ENCODE results near the gene NOCT.
"Not testable (repeated sequence)": the region's sequence is repeated elsewhere in the genome, so short reads cannot be mapped to it uniquely, and the experiment has no call there.

Gene NOCT

GRCh38 chr4:139015269-139015947 is at the start of gene NOCT:
TSS of gene NOCT (plus strand) at chr4:139015781. CDS start at chr4:139015982, 201 bp downstream.
- peak; percentile 69 for DNase-seq

- no peak for DNase-seq
These were observed 48.3 kb upstream of the NOCT start for GRCh38 chr4:138967313-138967712.

- DNase-seq: no peak
These were observed 42.4 kb upstream of the NOCT start for GRCh38 chr4:138972956-138973801.

GRCh38 chr4:138975225-138975624 is 40.4 kb upstream of the NOCT start:
- DNase-seq: no peak

- DNase-seq: no peak
These were observed 39.1 kb upstream of the NOCT start for GRCh38 chr4:138976526-138976925.

- DNase-seq: no peak
These were observed 38.1 kb upstream of the NOCT start for GRCh38 chr4:138977524-138977923.

- no peak for DNase-seq
These were observed 37.5 kb upstream of the NOCT start for GRCh38 chr4:138978028-138978585.

- no peak for DNase-seq
These were observed 37.0 kb upstream of the NOCT start for GRCh38 chr4:138978600-138978999.

- DNase-seq: no peak
These were observed 35.8 kb upstream of the NOCT start for GRCh38 chr4:138979742-138980141.

GRCh38 chr4:138981930-138982390 is 33.6 kb upstream of the NOCT start:
- peak; percentile 54 for DNase-seq

GRCh38 chr4:138982754-138983153 is 32.8 kb upstream of the NOCT start:
- no peak for DNase-seq

- no peak for DNase-seq
These were observed 31.9 kb upstream of the NOCT start for GRCh38 chr4:138983690-138984089.

GRCh38 chr4:138984647-138985046 is 30.9 kb upstream of the NOCT start:
- no peak for DNase-seq

GRCh38 chr4:138992676-138993075 is 22.9 kb upstream of the NOCT start:
- DNase-seq: no peak

- no peak for DNase-seq
These were observed 19.5 kb upstream of the NOCT start for GRCh38 chr4:138996090-138996489.

GRCh38 chr4:138999666-139000065 is 15.9 kb upstream of the NOCT start:
- DNase-seq: no peak

- not testable (repeated sequence) for DNase-seq
These were observed 15.4 kb upstream of the NOCT start for GRCh38 chr4:139000134-139000533.

- DNase-seq: not testable (repeated sequence)
These were observed 14.2 kb upstream of the NOCT start for GRCh38 chr4:139001430-139001829.

- not testable (repeated sequence) for DNase-seq
These were observed 11.9 kb upstream of the NOCT start for GRCh38 chr4:139003668-139004067.

GRCh38 chr4:139005774-139006173 is 9.8 kb upstream of the NOCT start:
- no peak for DNase-seq

- DNase-seq: no peak
These were observed 7.9 kb upstream of the NOCT start for GRCh38 chr4:139007640-139008039.

GRCh38 chr4:139008278-139008677 is 7.3 kb upstream of the NOCT start:
- not testable (repeated sequence) for DNase-seq

- DNase-seq: no peak
These were observed 5.9 kb upstream of the NOCT start for GRCh38 chr4:139009702-139010101.
